Neural cell (in vitro differentiated cells): ENCODE results near the gene CABYR. TPM values are rescaled to one million over a fixed set of nuclear protein-coding genes. Genes with fewer than 3 reads are reported as not detected.

Experiments
- H2AFZ ChIP-seq: fragments of 200-600, 300-800 bp; sonication (generic), shearing (Covaris generic); 2 replicates; pipeline ENCODE4 v1.6.0; 2014; ENCODE audit warnings: low read depth, mild to moderate bottlenecking, antibody characterized with exemption, low read length, moderate library complexity
- H3F3A ChIP-seq: fragments of 200-600 bp; shearing (Covaris generic); 2 replicates; pipeline ENCODE4 v1.6.1; 2016; ENCODE audit warnings: mild to moderate bottlenecking, moderate library complexity, mixed read lengths, antibody characterized with exemption, low read length; ENCODE audit not compliant: insufficient read depth, poor library complexity, severe bottlenecking
- H3K27ac ChIP-seq: fragments of 200-600, 300-800 bp; sonication (generic), shearing (Covaris generic); 2 replicates; pipeline ENCODE4 v1.5.1; 2014; ENCODE audit warnings: mild to moderate bottlenecking, low read length, moderate library complexity
- H3K27me3 ChIP-seq: fragments of 300-800, 200-600 bp; sonication (generic), shearing (Covaris generic); 2 replicates; pipeline ENCODE4 v1.6.0; 2014; ENCODE audit warnings: mild to moderate bottlenecking, low read depth, low read length, moderate library complexity; ENCODE audit not compliant: insufficient read depth
- H3K36me3 ChIP-seq: fragments of 300-800, 200-600 bp; sonication (generic), shearing (Covaris generic); 2 replicates; pipeline ENCODE4 v1.5.1; 2014; ENCODE audit warnings: mild to moderate bottlenecking, antibody characterized with exemption, low read length, moderate library complexity; ENCODE audit not compliant: insufficient read depth
- H3K4me2 ChIP-seq: fragments of 300-800, 200-600 bp; sonication (generic), shearing (Covaris generic); 2 replicates; pipeline ENCODE4 v1.6.0; 2014; ENCODE audit warnings: mild to moderate bottlenecking, low read length
- H3K4me3 ChIP-seq: fragments of 300-800, 200-600 bp; sonication (generic), shearing (Covaris generic); 2 replicates; pipeline ENCODE4 v1.5.1; 2014; ENCODE audit warnings: mild to moderate bottlenecking, low read length, moderate library complexity
- H3K79me2 ChIP-seq: fragments of 200-600 bp; shearing (Covaris generic); replicated peaks from 2 replicates; pipeline ENCODE4 v1.6.0; 2014; ENCODE audit warnings: mild to moderate bottlenecking, low read length, moderate library complexity; ENCODE audit not compliant: insufficient read depth
- H3K9ac ChIP-seq: fragments of 300-800, 200-600 bp; sonication (generic), shearing (Covaris generic); 2 replicates; pipeline ENCODE4 v1.6.1; 2016; ENCODE audit warnings: mild to moderate bottlenecking, low read length, mixed read lengths
- H3K9me2 ChIP-seq: fragments of 200-600 bp; shearing (Covaris generic); 2 replicates; pipeline ENCODE4 v1.6.1; 2016; ENCODE audit warnings: mild to moderate bottlenecking, low read length, mixed read lengths; ENCODE audit not compliant: insufficient read depth
- H3K9me3 ChIP-seq: fragments of 200-600, 300-800 bp; sonication (generic), shearing (Covaris generic); 2 replicates; pipeline ENCODE4 v1.6.1; 2016; ENCODE audit warnings: mild to moderate bottlenecking, mixed run types, low read length, moderate library complexity, mixed read lengths
- H4K20me1 ChIP-seq: fragments of 200-600 bp; shearing (Covaris generic); 2 replicates; pipeline ENCODE4 v1.6.1; 2016; ENCODE audit warnings: mild to moderate bottlenecking, mixed run types; ENCODE audit not compliant: insufficient read depth
- CTCF ChIP-seq: fragments of 450-650 bp; IDR thresholded peaks from 2 replicates; pipeline ENCODE4 v1.5.1; 2014; ENCODE audit warnings: antibody characterized with exemption, mild to moderate bottlenecking, moderate library complexity; ENCODE audit not compliant: poor library complexity, severe bottlenecking
- EZH2 ChIP-seq: fragments of 200-600, 300-800 bp; shearing (Covaris generic), sonication (generic); IDR thresholded peaks from 2 replicates; pipeline ENCODE4 v1.6.1; 2014; ENCODE audit warnings: antibody characterized with exemption, low read length, borderline replicate concordance, mild to moderate bottlenecking; ENCODE audit not compliant: insufficient read depth, poor library complexity, severe bottlenecking
- MXI1 ChIP-seq: fragments of 450-650 bp; conservative IDR thresholded peaks from 2 replicates; pipeline ENCODE4 v1.6.1; 2014; ENCODE audit warnings: antibody characterized with exemption, mild to moderate bottlenecking; ENCODE audit not compliant: poor library complexity, severe bottlenecking
- RAD21 ChIP-seq: fragments of 450-650 bp; conservative IDR thresholded peaks from 2 replicates; pipeline ENCODE4 v1.6.1; 2014; ENCODE audit warnings: antibody characterized with exemption, mild to moderate bottlenecking, moderate library complexity
- polyA plus RNA-seq: library from polyadenylated mRNA; depleted of rRNA; stranded (reverse); fragments of >200 nt; gene quantifications from 2 replicates; pipeline ENCODE4 v1.2.3, GENCODE V29; 2014
- small RNA-seq, 3 experiments: library from RNA; depleted of rRNA; stranded (forward); fragments of <200 nt; gene quantifications; one replicate each; pipeline ENCODE3, GENCODE V24; 2012

CABYR gene
- polyA plus RNA-seq, 1 donor from 2014 or later, result 6.9 TPM

- H3K27ac ChIP-seq, result no peak overlapping the region
- no peaks in the 10 kb centered on the region for H3K79me2 ChIP-seq
- H3K4me2 ChIP-seq, result no peak overlapping the region
- no peaks in the 10 kb centered on the region for H3F3A ChIP-seq
- H3K27me3 ChIP-seq, result no peaks in the 10 kb centered on the region
- no peak overlapping the region for H3K4me3 ChIP-seq
- TF ChIP-seq MXI1 (no peak), EZH2 (no peak), RAD21 (no peak)
- H2AFZ ChIP-seq, result no peak overlapping the region
- no peak overlapping the region for H3K9ac ChIP-seq
- no peaks in the 10 kb centered on the region for H3K36me3 ChIP-seq
- H3K9me3 ChIP-seq, result no peaks in the 10 kb centered on the region
- H4K20me1 ChIP-seq, result no peaks in the 10 kb centered on the region
- H3K9me2 ChIP-seq, result no peaks in the 10 kb centered on the region
These were observed 69.6 kb downstream of the CABYR start for GRCh38 chr18:24208270-24209035.

- Histone ChIP-seq H3K9ac (no peak overlapping the region), H4K20me1 (no peaks in the 10 kb centered on the region), H3K27ac (no peak overlapping the region), H3K36me3 (no peaks in the 10 kb centered on the region), H3K9me2 (no peaks in the 10 kb centered on the region), H3K27me3 (no peaks in the 10 kb centered on the region), H3F3A (no peaks in the 10 kb centered on the region), H3K79me2 (no peaks in the 10 kb centered on the region), H3K9me3 (no peaks in the 10 kb centered on the region), H2AFZ (no peak overlapping the region), H3K4me3 (no peak overlapping the region), H3K4me2 (no peak overlapping the region)
- TF ChIP-seq CTCF (no peak), RAD21 (no peak)
These were observed 70.7 kb downstream of the CABYR start for GRCh38 chr18:24209558-24209957.

Small RNA genes lying within 50 kb of the gene (small RNA-seq; reads per million reads assigned to genes)
- 0 reads per million in 3 experiments for gene RF00017
- 0.03 to 0.08 (median 0.07) reads per million in 3 experiments for gene RNA5SP452
- gene RNU5A-6P, result 0 to 0.16 (median 0) reads per million in 3 experiments

Other genes with a start within 250 kb of the CABYR start
- 19.9 and 29.7 TPM in 2 replicates for gene TTC39C, start 124.3 kb upstream of the CABYR start, polyA plus RNA-seq